Activated CD4-positive, alpha-beta T cell treated with anti-CD3 and anti-CD28 coated beads, Interleukin-2, amount 10 ng/mL, durations not matched to agents 7 days and 5 days (primary cell): ENCODE results near the gene NUB1. TPM values are rescaled to one million over a fixed set of nuclear protein-coding genes. Genes with fewer than 3 reads are reported as not detected.

Experiments
- CTCF ChIA-PET: fragments of 350-600 bp; sonication (Branson Sonifier 250); formaldehyde crosslinking; loops from one replicate; lab custom pipeline; 2021; ENCODE audit warnings: antibody characterized with exemption; lab: Charles Lee
- POLR2A ChIA-PET: fragments of 350-600 bp; sonication (Branson Sonifier 250); formaldehyde crosslinking; loops from one replicate; lab custom pipeline; 2021; ENCODE audit warnings: antibody characterized with exemption; lab: Charles Lee
- DNase-seq: peaks from one replicate; pipeline ENCODE4 v3.0.0-alpha.2; 2020
- H3K27ac Mint-ChIP-seq: one replicate; pipeline ENCODE4 v1.8.0; 2021; ENCODE audit warnings: mild to moderate bottlenecking, moderate library complexity, mixed read lengths
- H3K27me3 Mint-ChIP-seq: one replicate; pipeline ENCODE4 v1.8.0; 2021; ENCODE audit warnings: mixed read lengths
- H3K36me3 Mint-ChIP-seq: one replicate; pipeline ENCODE4 v1.8.0; 2021; ENCODE audit warnings: low read depth, mixed read lengths
- H3K4me1 Mint-ChIP-seq: one replicate; pipeline ENCODE4 v1.8.0; 2021; ENCODE audit warnings: mixed read lengths
- H3K4me3 Mint-ChIP-seq: one replicate; pipeline ENCODE4 v1.8.0; 2021; ENCODE audit warnings: mild to moderate bottlenecking, moderate library complexity, mixed read lengths
- H3K9me3 Mint-ChIP-seq: one replicate; pipeline ENCODE4 v1.8.0; 2021; ENCODE audit warnings: mixed read lengths
- total RNA-seq, 2 experiments: library from RNA; stranded (reverse); gene quantifications; one replicate each; pipeline ENCODE4 v1.2.3, GENCODE V29; 2021

Gene NUB1
- total RNA-seq, 2 experiments from 2014 or later: 69.7 to 85.5 TPM

- Mint-ChIP-seq H3K4me3 (peak overlapping the region; percentile 44), H3K9me3 (no peaks in the 10 kb centered on the region), H3K4me1 (peaks cover 10% of the 10 kb centered on the region), H3K27me3 (peaks cover 31% of the 10 kb centered on the region), H3K36me3 (peaks cover 16% of the 10 kb centered on the region), H3K27ac (peak overlapping the region; percentile 28)
- ChIA-PET CTCF (no interaction called here), POLR2A (no interaction called here)
- no peak for DNase-seq
Observed at GRCh38 chr7:151382079-151382885, 40.7 kb downstream of the NUB1 start.

DNA sequence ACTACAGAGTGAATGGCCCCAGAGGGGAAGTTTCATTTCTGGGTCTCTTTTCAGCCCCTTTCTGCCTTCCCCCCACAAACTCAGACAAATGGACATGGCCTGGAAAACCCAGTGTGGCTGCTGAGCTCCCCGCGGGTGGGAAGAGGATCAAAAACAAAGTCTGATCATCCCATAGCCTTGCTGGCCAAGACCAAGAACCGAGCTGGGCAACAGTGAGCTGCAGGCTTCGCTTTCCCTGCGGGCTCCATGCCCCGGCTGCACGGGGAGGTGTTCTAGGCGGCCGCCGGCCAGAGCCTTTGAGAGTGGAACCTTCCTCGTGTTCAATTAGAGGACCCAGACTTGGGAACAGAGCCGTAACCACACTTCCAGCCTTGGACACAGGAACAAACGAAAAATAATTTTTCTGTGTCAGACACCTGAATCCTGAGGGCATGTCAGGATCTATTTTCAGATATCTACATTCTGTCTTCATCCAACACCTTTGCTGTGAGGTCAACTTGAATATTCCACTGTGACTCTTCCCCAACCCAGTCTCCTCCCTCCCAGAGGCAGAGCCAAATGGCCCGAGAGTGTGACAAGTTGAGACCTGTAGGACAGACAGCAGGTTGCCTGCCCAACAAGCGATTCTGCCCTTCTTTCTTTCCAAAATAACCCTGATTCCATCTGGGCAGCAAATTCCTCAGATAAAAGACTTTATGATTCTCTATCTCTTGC, 42.2 kb downstream of the NUB1 start:
- H3K27ac Mint-ChIP-seq: no peak overlapping the region
- H3K9me3 Mint-ChIP-seq: no peaks in the 10 kb centered on the region
- ChIA-PET POLR2A (interaction anchor here (0.6 kb wide), 1 partner anchor 202 kb away, joined by 9 read pairs; no protein-coding TSS in a partner anchor), CTCF (interaction anchor here (0.6 to 1.3 kb wide), 4 partner anchors 78 to 516 kb away, joined by 3 to 5 read pairs (median 4); no protein-coding TSS in a partner anchor)
- no peak for DNase-seq
- no peak overlapping the region for H3K4me3 Mint-ChIP-seq
- H3K36me3 Mint-ChIP-seq: peaks cover 4% of the 10 kb centered on the region
- peaks cover 10% of the 10 kb centered on the region for H3K4me1 Mint-ChIP-seq
- H3K27me3 Mint-ChIP-seq: peaks cover 31% of the 10 kb centered on the region

DNA sequence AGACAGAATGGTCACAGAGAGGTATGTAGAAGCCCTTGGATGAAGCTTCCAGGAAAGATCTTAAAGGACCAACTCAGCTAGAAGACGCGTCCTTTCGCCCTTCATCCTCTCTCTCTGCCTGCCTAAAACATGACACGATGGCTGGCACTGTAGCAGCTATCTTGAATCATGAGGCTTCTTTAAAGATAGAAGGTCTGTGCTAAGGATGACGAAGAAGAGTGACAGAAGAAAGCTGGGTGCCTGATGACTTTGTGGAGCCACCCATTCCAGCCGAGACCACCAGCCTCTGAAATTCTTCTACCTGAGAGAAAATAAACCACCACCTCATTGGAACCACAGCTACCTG, 42.7 kb downstream of the NUB1 start:
- POLR2A ChIA-PET: no interaction called here
- Mint-ChIP-seq H3K27me3 (peaks cover 31% of the 10 kb centered on the region), H3K36me3 (no peaks in the 10 kb centered on the region), H3K27ac (no peak overlapping the region), H3K4me3 (no peak overlapping the region), H3K9me3 (no peaks in the 10 kb centered on the region), H3K4me1 (peaks cover 10% of the 10 kb centered on the region)
- CTCF ChIA-PET: interaction anchor here (1.3 kb wide), 1 partner anchor 78 kb away, joined by 3 read pairs; no protein-coding TSS in a partner anchor
- DNase-seq: no peak

- peaks cover 31% of the 10 kb centered on the region for H3K27me3 Mint-ChIP-seq
- no peak overlapping the region for H3K27ac Mint-ChIP-seq
- no peak for DNase-seq
- H3K4me1 Mint-ChIP-seq: peaks cover 10% of the 10 kb centered on the region
- ChIA-PET CTCF (interaction anchor here (0.5 to 1.3 kb wide), 2 partner anchors 77 to 213 kb away, joined by 3 to 5 read pairs; no protein-coding TSS in a partner anchor), POLR2A (no interaction called here)
- H3K36me3 Mint-ChIP-seq: no peaks in the 10 kb centered on the region
- H3K4me3 Mint-ChIP-seq: no peak overlapping the region
- no peaks in the 10 kb centered on the region for H3K9me3 Mint-ChIP-seq
Observed at GRCh38 chr7:151384776-151385625, 43.4 kb downstream of the NUB1 start.

DNA sequence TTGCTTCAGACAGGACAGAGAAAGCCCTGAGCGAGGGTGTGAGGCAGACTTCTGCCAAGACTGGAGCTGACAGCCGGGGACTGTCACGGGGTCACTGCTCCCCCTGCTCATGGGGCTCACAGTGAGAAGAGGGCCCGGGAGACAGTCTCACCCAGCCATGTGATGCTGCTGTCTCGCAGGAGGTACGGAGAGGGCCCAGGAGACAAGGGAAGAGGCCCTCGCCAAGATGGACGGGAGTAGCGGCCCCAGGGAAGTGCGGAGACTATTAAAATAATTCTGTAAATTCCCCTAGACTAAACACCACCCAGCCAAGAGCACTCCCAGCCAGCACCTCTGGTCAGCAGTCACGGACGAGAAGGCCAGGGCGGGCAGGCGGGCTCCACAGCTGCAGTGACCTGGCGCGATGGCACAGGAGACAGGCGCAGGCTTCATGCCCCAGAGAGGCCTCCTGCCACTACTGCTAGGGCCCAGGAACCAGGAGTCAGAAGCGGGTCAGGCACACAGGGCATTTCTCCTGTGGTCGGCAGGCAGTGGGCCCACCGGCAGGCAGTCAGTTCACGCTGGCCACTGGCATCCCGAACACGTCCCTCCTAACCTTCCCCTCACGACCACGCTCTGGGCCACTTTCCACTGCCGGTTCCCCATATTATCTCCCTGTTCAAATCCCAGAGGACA, 44.2 kb downstream of the NUB1 start:
- peaks cover 8% of the 10 kb centered on the region for H3K4me1 Mint-ChIP-seq
- no peaks in the 10 kb centered on the region for H3K9me3 Mint-ChIP-seq
- no peak overlapping the region for H3K27ac Mint-ChIP-seq
- H3K4me3 Mint-ChIP-seq: no peak overlapping the region
- peaks cover 29% of the 10 kb centered on the region for H3K27me3 Mint-ChIP-seq
- H3K36me3 Mint-ChIP-seq: no peaks in the 10 kb centered on the region
- no peak for DNase-seq
- ChIA-PET CTCF (no interaction called here), POLR2A (no interaction called here)

DNA sequence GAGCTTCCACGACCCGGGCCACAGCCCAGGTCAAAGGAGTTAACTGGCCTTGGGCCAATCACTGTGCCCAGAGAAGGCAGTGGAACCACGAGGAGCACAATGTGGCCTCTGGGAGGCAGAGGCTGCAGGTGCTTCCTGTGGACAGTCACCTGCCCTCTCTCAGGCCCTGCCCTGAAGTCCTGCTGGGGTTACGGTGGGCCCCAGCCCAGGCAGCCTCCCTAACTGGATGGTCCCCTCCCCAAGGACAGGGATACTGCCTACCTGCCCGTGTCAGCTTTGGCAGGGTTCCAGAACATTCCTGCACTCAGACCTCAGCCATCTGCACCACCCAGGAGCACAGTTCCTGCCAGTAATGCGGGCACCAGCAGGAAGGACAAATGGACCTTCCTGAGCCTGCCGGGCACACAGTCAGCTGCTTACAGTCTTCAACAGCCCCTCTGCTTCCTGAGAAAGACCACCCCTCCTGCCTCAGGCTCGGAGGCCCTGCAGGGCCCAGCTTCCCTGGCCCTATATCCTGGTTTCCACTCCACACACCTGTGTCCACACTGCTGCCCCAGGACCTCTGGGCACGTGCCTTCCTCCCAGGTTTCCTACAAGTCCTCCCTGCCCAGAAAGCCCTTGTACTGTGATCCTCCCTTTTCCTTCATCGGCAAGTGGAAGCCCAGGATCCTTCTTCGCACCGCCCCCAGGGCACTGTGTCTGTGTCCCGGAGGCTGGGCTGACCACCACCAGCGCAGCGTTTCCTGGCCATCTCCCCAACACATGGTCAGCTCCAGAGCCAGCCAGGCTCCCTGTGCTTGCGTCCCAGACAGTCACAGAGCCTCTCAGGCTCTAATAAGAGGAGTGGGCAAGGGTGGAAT, 44.9 kb downstream of the NUB1 start:
- DNase-seq: no peak
- Mint-ChIP-seq H3K4me3 (no peak overlapping the region), H3K36me3 (no peaks in the 10 kb centered on the region), H3K4me1 (peaks cover 6% of the 10 kb centered on the region), H3K27me3 (peaks cover 26% of the 10 kb centered on the region), H3K27ac (no peak overlapping the region), H3K9me3 (no peaks in the 10 kb centered on the region)
- CTCF ChIA-PET: no interaction called here
- POLR2A ChIA-PET: no interaction called here

- H3K36me3 Mint-ChIP-seq: no peaks in the 10 kb centered on the region
- H3K4me3 Mint-ChIP-seq: no peak overlapping the region
- peaks cover 2% of the 10 kb centered on the region for H3K4me1 Mint-ChIP-seq
- ChIA-PET POLR2A (no interaction called here), CTCF (no interaction called here)
- peaks cover 22% of the 10 kb centered on the region for H3K27me3 Mint-ChIP-seq
- H3K9me3 Mint-ChIP-seq: no peaks in the 10 kb centered on the region
- H3K27ac Mint-ChIP-seq: no peak overlapping the region
- no peak for DNase-seq
Observed at GRCh38 chr7:151387161-151388006, 45.8 kb downstream of the NUB1 start.

GRCh38 chr7:151388007-151388297, 46.3 kb downstream of the NUB1 start:
- H3K27ac Mint-ChIP-seq: no peak overlapping the region
- no peaks in the 10 kb centered on the region for H3K36me3 Mint-ChIP-seq
- no peak for DNase-seq
- H3K27me3 Mint-ChIP-seq: peaks cover 17% of the 10 kb centered on the region
- H3K9me3 Mint-ChIP-seq: no peaks in the 10 kb centered on the region
- ChIA-PET CTCF (no interaction called here), POLR2A (no interaction called here)
- no peak overlapping the region for H3K4me3 Mint-ChIP-seq
- H3K4me1 Mint-ChIP-seq: no peaks in the 10 kb centered on the region

GRCh38 chr7:151388430-151388829, 46.8 kb downstream of the NUB1 start:
- ChIA-PET CTCF (no interaction called here), POLR2A (no interaction called here)
- Mint-ChIP-seq H3K4me3 (no peak overlapping the region), H3K9me3 (no peaks in the 10 kb centered on the region), H3K4me1 (no peaks in the 10 kb centered on the region), H3K36me3 (no peaks in the 10 kb centered on the region), H3K27me3 (peaks cover 16% of the 10 kb centered on the region), H3K27ac (no peak overlapping the region)
- no peak for DNase-seq

GRCh38 chr7:151389096-151389767, 47.6 kb downstream of the NUB1 start:
- Mint-ChIP-seq H3K9me3 (no peaks in the 10 kb centered on the region), H3K4me3 (no peak overlapping the region), H3K4me1 (no peaks in the 10 kb centered on the region), H3K27ac (no peak overlapping the region), H3K36me3 (no peaks in the 10 kb centered on the region), H3K27me3 (peaks cover 8% of the 10 kb centered on the region)
- ChIA-PET POLR2A (no interaction called here), CTCF (interaction anchor here (1.1 kb wide), 1 partner anchor 27 kb away, joined by 4 read pairs; no protein-coding TSS in a partner anchor)
- no peak for DNase-seq
